IMR-90 (cell line): Measurements from ENCODE around the gene TIAM2. TPM values are rescaled to one million over a fixed set of nuclear protein-coding genes. Genes with fewer than 3 reads are reported as not detected.

Experiments used
- ATAC-seq: fragments of 200-7000 bp; cut with Tn5 transposase; 2 replicates; pipeline ENCODE4 v1.9.1; 2020; ENCODE audit warnings: low read depth, mild to moderate bottlenecking, moderate library complexity
- BruUV-seq: library from RNA; stranded (reverse); fragments of 400-500 nt; replicated peaks from 2 replicates; lab custom pipeline; 2021; lab: Mats Ljungman, UMichigan
- CTCF ChIA-PET: fragments of 300-600 bp; formaldehyde crosslinking; extraction: SDS; loops from one replicate; lab custom pipeline; 2021; ENCODE audit warnings: antibody characterized with exemption; lab: Yijun Ruan, JAX
- POLR2A ChIA-PET: fragments of 300-600 bp; sonication (Branson Sonifier 250); formaldehyde crosslinking; loops from one replicate; lab custom pipeline; 2022; ENCODE audit warnings: antibody characterized with exemption; ENCODE audit not compliant: unreplicated experiment; lab: Charles Lee
- DNase-seq: peaks from one replicate; pipeline ENCODE4 v3.0.0; 2013
- H2AFZ ChIP-seq: replicated peaks from 2 replicates; pipeline ENCODE3; 2013; ENCODE audit warnings: low read length, mild to moderate bottlenecking; ENCODE audit not compliant: poor library complexity
- H2AK5ac ChIP-seq: 2 replicates; pipeline ENCODE4 v1.6.1; 2013; ENCODE audit warnings: low read depth, low read length, inconsistent platforms
- H2AK9ac ChIP-seq: replicated peaks from 2 replicates; pipeline ENCODE3; 2013; ENCODE audit warnings: mild to moderate bottlenecking, low read depth, low read length, moderate library complexity; ENCODE audit not compliant: poor library complexity
- H2BK120ac ChIP-seq: 2 replicates; pipeline ENCODE4 v1.6.1; 2013; ENCODE audit warnings: low read depth, low read length, inconsistent platforms
- H2BK15ac ChIP-seq: 3 replicates; pipeline ENCODE4 v1.6.1; 2013; ENCODE audit warnings: low read depth, low read length, inconsistent platforms
- H2BK20ac ChIP-seq: 2 replicates; pipeline ENCODE4 v1.6.1; 2013; ENCODE audit warnings: low read depth, mild to moderate bottlenecking, inconsistent platforms, low read length, moderate library complexity
- H2BK5ac ChIP-seq: 2 replicates; pipeline ENCODE4 v1.6.1; 2013; ENCODE audit warnings: mild to moderate bottlenecking, low read depth, low read length, inconsistent platforms; ENCODE audit not compliant: poor library complexity, severe bottlenecking
- H3K14ac ChIP-seq: replicated peaks from 2 replicates; pipeline ENCODE4 v1.6.1; 2013; ENCODE audit warnings: low read depth, low read length, inconsistent platforms
- H3K18ac ChIP-seq: 2 replicates; pipeline ENCODE4 v1.6.1; 2013; ENCODE audit warnings: low read depth, low read length, control low read depth
- H3K23ac ChIP-seq: 2 replicates; pipeline ENCODE4 v1.6.1; 2013; ENCODE audit warnings: low read depth, low read length, inconsistent platforms
- H3K27ac ChIP-seq: 2 replicates; pipeline ENCODE4 v1.5.1; 2013; ENCODE audit warnings: mild to moderate bottlenecking, control low read depth, low read length; ENCODE audit not compliant: insufficient read depth
- H3K27me3 ChIP-seq: 2 replicates; pipeline ENCODE4 v1.6.1; 2013; ENCODE audit warnings: low read length; ENCODE audit not compliant: control insufficient read depth, insufficient read depth
- H3K36me3 ChIP-seq: 2 replicates; pipeline ENCODE4 v1.6.1; 2013; ENCODE audit warnings: low read length, mixed read lengths; ENCODE audit not compliant: control insufficient read depth, insufficient read depth
- H3K4ac ChIP-seq: 2 replicates; pipeline ENCODE4 v1.6.1; 2013; ENCODE audit warnings: low read depth, low read length, inconsistent platforms
- H3K4me1 ChIP-seq: 2 replicates; pipeline ENCODE4 v1.6.1; 2013; ENCODE audit warnings: low read length, mixed read lengths; ENCODE audit not compliant: control insufficient read depth, insufficient read depth
- H3K4me2 ChIP-seq: 2 replicates; pipeline ENCODE4 v1.6.1; 2013; ENCODE audit warnings: low read depth, mild to moderate bottlenecking, control low read depth, low read length, moderate library complexity
- H3K4me3 ChIP-seq: 2 replicates; pipeline ENCODE4 v1.5.1; 2013; ENCODE audit warnings: low read depth, mild to moderate bottlenecking, control low read depth, low read length, moderate library complexity; ENCODE audit not compliant: insufficient read depth
- H3K56ac ChIP-seq: 2 replicates; pipeline ENCODE4 v1.6.1; 2013; ENCODE audit warnings: low read length, inconsistent platforms; ENCODE audit not compliant: insufficient read depth; ENCODE audit errors: extremely low read depth
- H3K79me1 ChIP-seq, 2 experiments: 2 replicates each; pipeline ENCODE4 v1.6.1; 2013; ENCODE audit warnings: low read length in 2 of 2, inconsistent platforms in 1 of 2, low read depth in 1 of 2
- H3K9ac ChIP-seq: 2 replicates; pipeline ENCODE4 v1.6.1; 2013; ENCODE audit warnings: low read depth, low read length, control low read depth
- H3K9me1 ChIP-seq: 2 replicates; pipeline ENCODE4 v1.6.1; 2013; ENCODE audit warnings: low read length, inconsistent platforms; ENCODE audit not compliant: insufficient read depth
- H3K9me3 ChIP-seq: 2 replicates; pipeline ENCODE4 v1.6.1; 2013; ENCODE audit warnings: low read length; ENCODE audit not compliant: control insufficient read depth, insufficient read depth
- H4K20me1 ChIP-seq: 2 replicates; pipeline ENCODE4 v1.6.1; 2013; ENCODE audit warnings: low read length, inconsistent platforms; ENCODE audit not compliant: insufficient read depth
- H4K5ac ChIP-seq: 2 replicates; pipeline ENCODE4 v1.6.1; 2013; ENCODE audit warnings: mild to moderate bottlenecking, low read depth, low read length, control low read depth
- H4K8ac ChIP-seq, 2 experiments: 2 replicates each; pipeline ENCODE4 v1.6.1; 2013; ENCODE audit warnings: low read depth in 2 of 2, low read length in 2 of 2, control low read depth in 1 of 2, inconsistent platforms in 1 of 2
- H4K91ac ChIP-seq: 2 replicates; pipeline ENCODE4 v1.6.1; 2013; ENCODE audit warnings: low read depth, low read length, inconsistent platforms; ENCODE audit not compliant: insufficient read depth
- BHLHE40 ChIP-seq: fragments of 150-350 bp; IDR thresholded peaks from 2 replicates; pipeline ENCODE4 v1.6.1; 2016; ENCODE audit warnings: mild to moderate bottlenecking, low read depth, low read length
- CEBPB ChIP-seq: IDR thresholded peaks from 2 replicates; pipeline ENCODE4 v1.6.1; 2012; ENCODE audit warnings: low read depth, low read length, improper control_type of control experiment
- CHD1 ChIP-seq: IDR thresholded peaks from 2 replicates; pipeline ENCODE4 v1.6.1; 2012; ENCODE audit warnings: low read depth, low read length, improper control_type of control experiment
- FOS ChIP-seq: fragments of 150-350 bp; IDR thresholded peaks from 2 replicates; pipeline ENCODE4 v1.6.1; 2016; ENCODE audit warnings: low read depth, low read length
- MAFK ChIP-seq: IDR thresholded peaks from 2 replicates; pipeline ENCODE4 v1.6.1; 2012; ENCODE audit warnings: low read depth, low read length, improper control_type of control experiment
- NFE2L2 ChIP-seq: fragments of 150-350 bp; IDR thresholded peaks from 2 replicates; pipeline ENCODE4 v1.6.1; 2016; ENCODE audit warnings: low read depth, mild to moderate bottlenecking, low read length
- POLR2A ChIP-seq: IDR thresholded peaks from 2 replicates; pipeline ENCODE4 v1.6.1; 2012; ENCODE audit warnings: mild to moderate bottlenecking, low read depth, low read length
- RAD21 ChIP-seq: IDR thresholded peaks from 2 replicates; pipeline ENCODE4 v1.6.1; 2012; ENCODE audit warnings: low read length, improper control_type of control experiment
- RCOR1 ChIP-seq: IDR thresholded peaks from 2 replicates; pipeline ENCODE4 v1.6.1; 2012; ENCODE audit warnings: mild to moderate bottlenecking, low read length, improper control_type of control experiment; ENCODE audit not compliant: insufficient replicate concordance
- RFX5 ChIP-seq: IDR thresholded peaks from 2 replicates; pipeline ENCODE4 v1.8.0; 2012; ENCODE audit warnings: low read depth, mild to moderate bottlenecking, low read length, moderate library complexity
- SMC3 ChIP-seq: fragments of 150-350 bp; IDR thresholded peaks from 2 replicates; pipeline ENCODE4 v1.6.1; 2016; ENCODE audit warnings: low read depth, mild to moderate bottlenecking, antibody characterized with exemption, low read length, moderate library complexity
- WGBS, 2 experiments: methylation state at CpG; one replicate each; pipeline versions ENCODE4 v1.1.5 to v1.1.7; 2013; ENCODE audit warnings: missing lambda C conversion rate in 2 of 2; ENCODE audit not compliant: insufficient read length in 1 of 2; ENCODE audit errors: extremely low coverage in 2 of 2; 5-methylcytosine and 5-hydroxymethylcytosine counted together
- dilution Hi-C: fragments of 300-500 bp; cut with HindIII; formaldehyde crosslinking; loops from one replicate; pipeline ENCODE4 v1.14.3; 2018; ENCODE audit warnings: low sequenced_read_pairs; ENCODE audit not compliant: unreplicated experiment
- in situ Hi-C: fragments of 300-500 bp; cut with MboI; formaldehyde crosslinking; loops from 3 replicates; pipeline ENCODE4 v1.14.3; 2019; ENCODE audit warnings: low sequenced_read_pairs, inconsistent platforms, mixed read lengths
- intact Hi-C: fragments of 100-400 bp; cut with micrococcal nuclease; formaldehyde crosslinking; loops from 2 replicates; pipeline ENCODE4 v1.10.0; 2022
- polyA plus RNA-seq, 3 experiments: library from polyadenylated mRNA; depleted of rRNA; stranded (reverse); fragments of >200 nt; gene quantifications; 2 replicates each; pipeline ENCODE4 v1.2.3, GENCODE V29; 2012; ENCODE audit warnings: low replicate concordance in 1 of 3
- total RNA-seq: library from RNA; depleted of rRNA; stranded (reverse); fragments of >200 nt; gene quantifications from 2 replicates; pipeline ENCODE4 v1.2.3, GENCODE V29; 2012
- TF ChIP-seq, protein P1 (sequence below): fragments of 150-350 bp; IDR thresholded peaks from 2 replicates; pipeline ENCODE4 v1.6.1; 2017; ENCODE audit warnings: mild to moderate bottlenecking, antibody characterized with exemption, low read length, low read depth
- TF ChIP-seq, protein P2 (sequence below): conservative IDR thresholded peaks from 2 replicates; pipeline ENCODE4 v1.5.1; 2012; ENCODE audit warnings: mild to moderate bottlenecking, low read depth, low read length, improper control_type of control experiment
- TF ChIP-seq, protein P3 (sequence below): fragments of 150-350 bp; IDR thresholded peaks from 2 replicates; pipeline ENCODE4 v1.6.1; 2016; ENCODE audit warnings: low read depth, mild to moderate bottlenecking, low read length, moderate library complexity, borderline replicate concordance

The TIAM2 gene
- total and polyA plus RNA-seq, 2 of the 4 experiments (the other 2 are of a cell fraction): 3.1 to 4.7 TPM

DNA sequence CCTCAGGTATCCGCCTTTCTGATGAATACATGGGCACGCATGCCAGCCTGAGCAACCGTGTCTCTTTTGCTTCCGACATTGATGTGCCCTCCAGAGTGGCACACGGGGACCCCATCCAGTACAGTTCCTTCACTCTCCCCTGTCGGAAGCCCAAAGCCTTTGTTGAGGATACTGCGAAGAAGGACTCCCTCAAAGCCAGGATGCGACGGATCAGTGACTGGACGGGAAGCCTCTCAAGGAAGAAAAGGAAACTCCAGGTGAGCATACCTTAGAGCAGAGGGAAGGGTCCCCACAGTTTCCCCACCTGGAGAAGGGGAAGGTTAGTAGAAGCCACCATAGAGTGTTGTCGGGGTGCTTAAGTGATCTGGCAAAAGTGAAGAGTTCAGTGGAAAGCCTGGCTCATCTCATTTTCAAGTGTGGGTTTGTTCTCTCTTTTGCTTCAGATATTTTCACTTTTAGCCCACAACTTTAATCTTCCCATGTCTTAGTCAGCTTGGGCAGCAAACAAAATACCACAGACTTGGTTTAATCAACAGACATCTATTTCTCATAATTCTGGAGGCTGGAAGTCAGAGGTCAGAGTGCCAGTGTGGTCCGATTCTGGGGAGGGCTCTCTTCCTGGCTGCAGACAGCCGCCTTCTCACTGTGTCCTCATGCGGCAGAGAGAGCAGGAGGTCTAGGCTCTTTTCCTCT is 135.2 kb downstream of the TIAM2 start (continued):
- no peak for TF ChIP-seq RAD21
- no peak for TF ChIP-seq BHLHE40

DNA sequence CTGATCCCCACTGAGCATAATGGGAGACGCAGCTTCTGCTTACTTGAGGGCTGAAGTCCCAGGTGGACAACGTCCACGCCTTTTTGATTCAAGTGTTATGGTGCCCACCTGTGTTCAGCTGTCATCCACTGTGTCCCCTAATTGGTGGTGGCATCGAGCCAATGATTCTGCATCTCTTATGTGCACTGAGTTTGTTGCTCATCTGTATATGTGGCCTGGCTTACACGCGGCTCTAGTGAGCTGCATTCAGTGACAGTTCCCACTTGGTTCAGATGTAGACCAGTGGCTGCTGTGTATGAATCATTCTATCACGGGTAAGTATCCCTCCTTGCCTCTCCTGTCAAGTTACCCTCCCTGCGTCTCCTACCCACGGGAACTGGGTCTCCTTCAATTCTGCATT is 137.5 kb downstream of the TIAM2 start:
- ATAC-seq (no peak), DNase-seq (no peak)
- Histone ChIP-seq H3K9me1 (0 out of 2 replicates have a peak, but pooled peaks cover 9% of the 10 kb centered on the region), H3K79me1 (0 out of 4 replicates have a peak, but pooled peaks cover 0 to 7% of the 10 kb centered on the region in 2 experiments), H3K18ac (no peak overlapping the region), H3K9me3 (no peaks in the 10 kb centered on the region), H2AK5ac (peak overlapping the region; percentile 20; the same call in 1 of the 2 replicates), H3K23ac (no peak overlapping the region), H4K5ac (no peak overlapping the region), H3K56ac (no peak overlapping the region), H2BK5ac (no peak overlapping the region), H3K9ac (no peak overlapping the region), H2BK120ac (no peak overlapping the region), H3K4ac (peak overlapping the region; percentile 22; the same call in 1 of the 2 replicates), H3K4me3 (no peak overlapping the region), H4K91ac (peak overlapping the region; percentile 1; the same call in 1 of the 2 replicates), H2AK9ac (no peak overlapping the region), H3K14ac (no peak overlapping the region), H2BK15ac (peak overlapping the region; percentile 1; the same call in 1 of the 3 replicates), H3K27ac (no peak overlapping the region), H2AFZ (no peak overlapping the region), H3K36me3 (peaks cover 1% of the 10 kb centered on the region; the same call in 1 of the 2 replicates), H3K4me2 (no peak overlapping the region), H4K8ac (no peak overlapping the region), H2BK20ac (peak overlapping the region; percentile 51; the same call in 1 of the 2 replicates), H3K4me1 (peaks cover 11% of the 10 kb centered on the region), H4K20me1 (no peaks in the 10 kb centered on the region), H3K27me3 (no peaks in the 10 kb centered on the region)
- ChIA-PET POLR2A (no interaction called here), CTCF (no interaction called here)
- BruUV-seq: no TSS peak
- in situ Hi-C loops (no loop called here), dilution Hi-C loops (no loop called here), intact Hi-C loops (no loop called here)
- 93% methylated on average over 6 of the region's 9 CpGs; no CpG with 5 or more reads in 1 of the 2 experiments for WGBS, 2 experiments
- TF ChIP-seq, protein P1, sequence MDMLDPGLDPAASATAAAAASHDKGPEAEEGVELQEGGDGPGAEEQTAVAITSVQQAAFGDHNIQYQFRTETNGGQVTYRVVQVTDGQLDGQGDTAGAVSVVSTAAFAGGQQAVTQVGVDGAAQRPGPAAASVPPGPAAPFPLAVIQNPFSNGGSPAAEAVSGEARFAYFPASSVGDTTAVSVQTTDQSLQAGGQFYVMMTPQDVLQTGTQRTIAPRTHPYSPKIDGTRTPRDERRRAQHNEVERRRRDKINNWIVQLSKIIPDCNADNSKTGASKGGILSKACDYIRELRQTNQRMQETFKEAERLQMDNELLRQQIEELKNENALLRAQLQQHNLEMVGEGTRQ: no peak
- no peak for TF ChIP-seq NFE2L2
- no peak for TF ChIP-seq SMC3
- no peak for TF ChIP-seq CHD1
- no peak for TF ChIP-seq MAFK
- no peak for TF ChIP-seq FOS
- no peak for TF ChIP-seq RCOR1
- TF ChIP-seq, protein P2, sequence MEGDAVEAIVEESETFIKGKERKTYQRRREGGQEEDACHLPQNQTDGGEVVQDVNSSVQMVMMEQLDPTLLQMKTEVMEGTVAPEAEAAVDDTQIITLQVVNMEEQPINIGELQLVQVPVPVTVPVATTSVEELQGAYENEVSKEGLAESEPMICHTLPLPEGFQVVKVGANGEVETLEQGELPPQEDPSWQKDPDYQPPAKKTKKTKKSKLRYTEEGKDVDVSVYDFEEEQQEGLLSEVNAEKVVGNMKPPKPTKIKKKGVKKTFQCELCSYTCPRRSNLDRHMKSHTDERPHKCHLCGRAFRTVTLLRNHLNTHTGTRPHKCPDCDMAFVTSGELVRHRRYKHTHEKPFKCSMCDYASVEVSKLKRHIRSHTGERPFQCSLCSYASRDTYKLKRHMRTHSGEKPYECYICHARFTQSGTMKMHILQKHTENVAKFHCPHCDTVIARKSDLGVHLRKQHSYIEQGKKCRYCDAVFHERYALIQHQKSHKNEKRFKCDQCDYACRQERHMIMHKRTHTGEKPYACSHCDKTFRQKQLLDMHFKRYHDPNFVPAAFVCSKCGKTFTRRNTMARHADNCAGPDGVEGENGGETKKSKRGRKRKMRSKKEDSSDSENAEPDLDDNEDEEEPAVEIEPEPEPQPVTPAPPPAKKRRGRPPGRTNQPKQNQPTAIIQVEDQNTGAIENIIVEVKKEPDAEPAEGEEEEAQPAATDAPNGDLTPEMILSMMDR: no peak
- TF ChIP-seq, protein P3, sequence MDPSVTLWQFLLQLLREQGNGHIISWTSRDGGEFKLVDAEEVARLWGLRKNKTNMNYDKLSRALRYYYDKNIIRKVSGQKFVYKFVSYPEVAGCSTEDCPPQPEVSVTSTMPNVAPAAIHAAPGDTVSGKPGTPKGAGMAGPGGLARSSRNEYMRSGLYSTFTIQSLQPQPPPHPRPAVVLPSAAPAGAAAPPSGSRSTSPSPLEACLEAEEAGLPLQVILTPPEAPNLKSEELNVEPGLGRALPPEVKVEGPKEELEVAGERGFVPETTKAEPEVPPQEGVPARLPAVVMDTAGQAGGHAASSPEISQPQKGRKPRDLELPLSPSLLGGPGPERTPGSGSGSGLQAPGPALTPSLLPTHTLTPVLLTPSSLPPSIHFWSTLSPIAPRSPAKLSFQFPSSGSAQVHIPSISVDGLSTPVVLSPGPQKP: no peak
- no peak for TF ChIP-seq POLR2A
- no peak for TF ChIP-seq RFX5
- no peak for TF ChIP-seq CEBPB
